ENCODE data around the gene FREM1.

FREM1 gene

GRCh38 chr9:14935106-14935751, 25.0 kb upstream of the FREM1 start:
- Mint-ChIP-seq H3K9me3 (peaks cover 13% of the 10 kb centered on the region), H3K27ac (peak overlapping the region; percentile 98), H3K4me1 (peaks cover 43% of the 10 kb centered on the region), H3K4me3 (peak overlapping the region; percentile 42), H3K36me3 (ENCODE audit: low read depth) (peaks cover 19% of the 10 kb centered on the region), H3K27me3 (ENCODE audit: low read depth, poor library complexity) (peaks cover 3% of the 10 kb centered on the region)
- TF ChIP-seq, protein P1, sequence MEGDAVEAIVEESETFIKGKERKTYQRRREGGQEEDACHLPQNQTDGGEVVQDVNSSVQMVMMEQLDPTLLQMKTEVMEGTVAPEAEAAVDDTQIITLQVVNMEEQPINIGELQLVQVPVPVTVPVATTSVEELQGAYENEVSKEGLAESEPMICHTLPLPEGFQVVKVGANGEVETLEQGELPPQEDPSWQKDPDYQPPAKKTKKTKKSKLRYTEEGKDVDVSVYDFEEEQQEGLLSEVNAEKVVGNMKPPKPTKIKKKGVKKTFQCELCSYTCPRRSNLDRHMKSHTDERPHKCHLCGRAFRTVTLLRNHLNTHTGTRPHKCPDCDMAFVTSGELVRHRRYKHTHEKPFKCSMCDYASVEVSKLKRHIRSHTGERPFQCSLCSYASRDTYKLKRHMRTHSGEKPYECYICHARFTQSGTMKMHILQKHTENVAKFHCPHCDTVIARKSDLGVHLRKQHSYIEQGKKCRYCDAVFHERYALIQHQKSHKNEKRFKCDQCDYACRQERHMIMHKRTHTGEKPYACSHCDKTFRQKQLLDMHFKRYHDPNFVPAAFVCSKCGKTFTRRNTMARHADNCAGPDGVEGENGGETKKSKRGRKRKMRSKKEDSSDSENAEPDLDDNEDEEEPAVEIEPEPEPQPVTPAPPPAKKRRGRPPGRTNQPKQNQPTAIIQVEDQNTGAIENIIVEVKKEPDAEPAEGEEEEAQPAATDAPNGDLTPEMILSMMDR (IDR thresholded peaks at IDR 0.05): no peak
- DNase-seq: no peak

GRCh38 chr9:14932641-14933040, 22.4 kb upstream of the FREM1 start:
- Mint-ChIP-seq H3K27me3 (ENCODE audit: low read depth, poor library complexity) (peaks cover 3% of the 10 kb centered on the region), H3K4me3 (no peak overlapping the region), H3K36me3 (ENCODE audit: low read depth) (peaks cover 21% of the 10 kb centered on the region), H3K9me3 (peaks cover 9% of the 10 kb centered on the region), H3K4me1 (peaks cover 36% of the 10 kb centered on the region), H3K27ac (peak overlapping the region; percentile 61)
- TF ChIP-seq, protein P1 (IDR thresholded peaks at IDR 0.05): no peak
- no peak for DNase-seq

GRCh38 chr9:14932231-14932630, 22.0 kb upstream of the FREM1 start:
- Mint-ChIP-seq H3K36me3 (ENCODE audit: low read depth) (peaks cover 21% of the 10 kb centered on the region), H3K4me1 (peaks cover 38% of the 10 kb centered on the region), H3K27ac (no peak overlapping the region), H3K27me3 (ENCODE audit: low read depth, poor library complexity) (peaks cover 3% of the 10 kb centered on the region), H3K4me3 (no peak overlapping the region), H3K9me3 (peaks cover 9% of the 10 kb centered on the region)
- no peak for DNase-seq
- TF ChIP-seq, protein P1 (IDR thresholded peaks at IDR 0.05): no peak

- no peak for DNase-seq
- H3K9me3 Mint-ChIP-seq: no peaks in the 10 kb centered on the region
- TF ChIP-seq, protein P1 (IDR thresholded peaks at IDR 0.05): no peak
- H3K36me3 Mint-ChIP-seq (ENCODE audit: low read depth): peaks cover 12% of the 10 kb centered on the region
- no peak overlapping the region for H3K4me3 Mint-ChIP-seq
- H3K27me3 Mint-ChIP-seq (ENCODE audit: low read depth, poor library complexity): peaks cover 3% of the 10 kb centered on the region
- H3K4me1 Mint-ChIP-seq: peaks cover 20% of the 10 kb centered on the region
- H3K27ac Mint-ChIP-seq: no peak overlapping the region
Observed at GRCh38 chr9:14926941-14927624, 16.9 kb upstream of the FREM1 start.

- TF ChIP-seq, protein P1 (IDR thresholded peaks at IDR 0.05): no peak
- Mint-ChIP-seq H3K36me3 (ENCODE audit: low read depth) (no peaks in the 10 kb centered on the region), H3K9me3 (no peaks in the 10 kb centered on the region), H3K4me1 (peaks cover 13% of the 10 kb centered on the region), H3K4me3 (no peak overlapping the region), H3K27me3 (ENCODE audit: low read depth, poor library complexity) (no peaks in the 10 kb centered on the region), H3K27ac (no peak overlapping the region)
- no peak for DNase-seq
Observed at GRCh38 chr9:14924230-14925219, 14.3 kb upstream of the FREM1 start.
